GM04504 (cell line): ENCODE data around the gene MPPE1.
A peak's percentile ranks its signal among the peaks of the same experiment; 100 is the strongest.
"Not testable (repeated sequence)": the region's sequence is repeated elsewhere in the genome, so short reads cannot be mapped to it uniquely, and the experiment has no call there.

Experiments used
- DNase-seq: peaks from one replicate; pipeline ENCODE4 v3.0.0-alpha.2; 2012; ENCODE audit warnings: low read depth

The MPPE1 gene

GRCh38 chr18:11857177-11857887 is 50.8 kb downstream of the MPPE1 start:
- peak; percentile 90 for DNase-seq

DNA sequence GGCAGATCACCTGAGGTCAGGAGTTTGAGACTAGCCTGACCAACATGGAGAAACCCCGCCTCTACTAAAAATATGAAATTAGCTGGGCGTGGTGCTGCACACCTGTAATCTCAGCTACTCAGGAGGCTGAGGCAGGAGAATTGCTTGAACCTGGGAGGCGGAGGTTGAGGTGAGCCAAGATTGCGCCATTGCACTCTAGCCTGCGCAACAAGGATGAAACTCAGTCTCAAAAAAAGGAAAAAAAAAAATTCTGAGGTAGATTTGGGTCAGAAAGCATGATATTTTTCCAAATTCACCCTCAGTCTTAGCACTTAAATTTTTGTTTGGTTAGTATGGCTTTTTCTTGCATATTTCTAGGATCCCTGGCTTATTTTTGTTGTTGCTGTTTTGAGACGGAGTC is 53.6 kb downstream of the MPPE1 start:
- DNase-seq: not testable (repeated sequence)

- peak; percentile 13 for DNase-seq
Measured at GRCh38 chr18:11851806-11852337, 56.2 kb downstream of the MPPE1 start.

DNA sequence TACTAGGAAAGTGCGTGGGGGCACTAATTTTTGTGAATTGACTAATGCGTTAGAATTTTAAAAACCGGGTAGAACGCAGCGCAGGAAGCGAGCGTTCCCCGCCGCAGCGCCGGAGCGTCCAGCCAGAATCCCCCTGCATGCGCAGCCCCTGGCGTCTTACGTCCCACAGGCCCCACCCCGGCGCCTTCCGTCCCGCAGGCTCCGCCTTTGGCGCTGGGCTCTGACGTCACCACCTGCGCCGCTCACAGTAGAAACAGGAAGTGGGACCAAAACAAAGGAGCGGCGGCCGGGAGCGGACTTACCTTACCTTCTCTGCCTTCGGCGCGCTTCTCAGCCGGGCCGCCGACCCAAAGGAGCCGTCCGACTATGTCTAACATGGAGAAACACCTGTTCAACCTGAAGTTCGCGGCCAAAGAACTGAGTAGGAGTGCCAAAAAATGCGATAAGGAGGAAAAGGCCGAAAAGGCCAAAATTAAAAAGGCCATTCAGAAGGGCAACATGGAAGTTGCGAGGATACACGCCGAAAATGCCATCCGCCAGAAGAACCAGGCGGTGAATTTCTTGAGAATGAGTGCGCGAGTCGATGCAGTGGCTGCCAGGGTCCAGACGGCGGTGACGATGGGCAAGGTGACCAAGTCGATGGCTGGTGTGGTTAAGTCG is 56.8 kb downstream of the MPPE1 start, which contains the start of gene CHMP1B:
CHMP1B (plus strand) TSS at position 268 of the 660 bp plus-strand sequence; CDS start at position 367, 99 bp downstream.
- peak; percentile 92 for DNase-seq

GRCh38 chr18:11850821-11851145 is 57.3 kb downstream of the MPPE1 start:
- DNase-seq: peak; percentile 50

- DNase-seq: peak; percentile 63
Measured at GRCh38 chr18:11849841-11850634, 58.1 kb downstream of the MPPE1 start.

GRCh38 chr18:11849279-11849678 is 58.8 kb downstream of the MPPE1 start:
- no peak for DNase-seq

- DNase-seq: no peak
Measured at GRCh38 chr18:11847811-11848210, 60.3 kb downstream of the MPPE1 start.

- DNase-seq: no peak
Measured at GRCh38 chr18:11845654-11846053, 62.5 kb downstream of the MPPE1 start.

GRCh38 chr18:11844436-11844835 is 63.7 kb downstream of the MPPE1 start:
- no peak for DNase-seq

GRCh38 chr18:11842562-11842961 is 65.6 kb downstream of the MPPE1 start:
- no peak for DNase-seq

DNA sequence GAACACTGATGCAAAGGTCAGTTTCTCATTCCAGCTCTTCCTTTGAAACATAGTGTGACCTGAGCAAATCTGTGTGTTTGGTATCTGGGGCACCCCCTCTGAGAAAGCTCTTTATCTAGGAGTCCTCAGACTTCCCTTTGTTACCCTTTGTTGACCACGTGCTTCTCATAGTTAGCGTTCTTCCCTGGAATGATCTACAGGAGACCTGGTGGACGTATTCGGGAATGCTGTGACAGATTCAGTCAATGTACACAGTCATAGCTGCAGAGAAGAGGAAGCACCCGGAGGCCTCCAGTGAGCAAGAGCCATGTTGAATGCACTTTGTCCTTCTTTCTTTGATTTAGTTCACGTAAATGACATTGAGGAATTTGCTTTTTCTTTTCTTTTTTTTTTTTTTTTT is 67.6 kb downstream of the MPPE1 start:
- DNase-seq: no peak

GRCh38 chr18:11839556-11839955 is 68.6 kb downstream of the MPPE1 start:
- DNase-seq: no peak

GRCh38 chr18:11834772-11835171 is 73.3 kb downstream of the MPPE1 start:
- no peak for DNase-seq
